ENCODE data around the gene MPV17. TPM values are rescaled to one million over a fixed set of nuclear protein-coding genes. Genes with fewer than 3 reads are reported as not detected.

Gene MPV17
- total and polyA plus RNA-seq, 2 of the 13 experiments (the other 11 are each of a cell fraction or from before 2014, with no cell fraction given): 48.9 to 129 TPM

DNA sequence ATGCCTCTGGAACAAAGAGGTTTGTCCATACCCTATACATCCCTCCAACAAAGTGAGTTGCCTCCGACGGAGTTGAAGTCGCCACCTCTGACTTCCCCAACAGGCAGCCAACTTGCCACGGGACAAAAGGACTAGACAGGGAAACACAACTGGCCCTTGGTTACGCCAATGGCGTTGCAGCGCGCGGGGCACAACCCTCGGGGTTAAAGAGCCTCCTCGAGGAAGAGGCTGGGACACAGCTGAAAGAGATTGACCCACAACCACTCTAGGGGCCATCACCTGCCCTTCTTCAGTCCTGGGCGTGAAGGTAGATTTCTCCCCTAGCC is 33.1 kb upstream of the MPV17 start (continued):
- TF ChIP-seq, protein P1, sequence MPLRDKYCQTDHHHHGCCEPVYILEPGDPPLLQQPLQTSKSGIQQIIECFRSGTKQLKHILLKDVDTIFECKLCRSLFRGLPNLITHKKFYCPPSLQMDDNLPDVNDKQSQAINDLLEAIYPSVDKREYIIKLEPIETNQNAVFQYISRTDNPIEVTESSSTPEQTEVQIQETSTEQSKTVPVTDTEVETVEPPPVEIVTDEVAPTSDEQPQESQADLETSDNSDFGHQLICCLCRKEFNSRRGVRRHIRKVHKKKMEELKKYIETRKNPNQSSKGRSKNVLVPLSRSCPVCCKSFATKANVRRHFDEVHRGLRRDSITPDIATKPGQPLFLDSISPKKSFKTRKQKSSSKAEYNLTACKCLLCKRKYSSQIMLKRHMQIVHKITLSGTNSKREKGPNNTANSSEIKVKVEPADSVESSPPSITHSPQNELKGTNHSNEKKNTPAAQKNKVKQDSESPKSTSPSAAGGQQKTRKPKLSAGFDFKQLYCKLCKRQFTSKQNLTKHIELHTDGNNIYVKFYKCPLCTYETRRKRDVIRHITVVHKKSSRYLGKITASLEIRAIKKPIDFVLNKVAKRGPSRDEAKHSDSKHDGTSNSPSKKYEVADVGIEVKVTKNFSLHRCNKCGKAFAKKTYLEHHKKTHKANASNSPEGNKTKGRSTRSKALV (CRISPR knock-in tag; IDR thresholded peaks at IDR 0.05): 0 out of 2 replicates have a peak, but pooled peaks have one; percentile 16
- TF ChIP-seq HOXA7 (CRISPR knock-in tag; IDR thresholded peaks at IDR 0.05) (no peak), ISL2 (CRISPR knock-in tag; IDR thresholded peaks at IDR 0.05) (peak; percentile 54), AKAP8 (CRISPR knock-in tag; IDR thresholded peaks at IDR 0.05) (0 out of 2 replicates have a peak, but pooled peaks have one; percentile 40), ZBTB7B (CRISPR knock-in tag; IDR thresholded peaks at IDR 0.05) (no peak), ZNF839 (CRISPR knock-in tag; IDR thresholded peaks at IDR 0.05; ENCODE audit: borderline replicate concordance) (no peak), ZNF337 (CRISPR knock-in tag; IDR thresholded peaks at IDR 0.05; ENCODE audit: borderline replicate concordance, low read depth) (no peak), ZSCAN29 (CRISPR knock-in tag; conservative IDR thresholded peaks at IDR 0.05) (no peak)
- TF ChIP-seq, protein P2, sequence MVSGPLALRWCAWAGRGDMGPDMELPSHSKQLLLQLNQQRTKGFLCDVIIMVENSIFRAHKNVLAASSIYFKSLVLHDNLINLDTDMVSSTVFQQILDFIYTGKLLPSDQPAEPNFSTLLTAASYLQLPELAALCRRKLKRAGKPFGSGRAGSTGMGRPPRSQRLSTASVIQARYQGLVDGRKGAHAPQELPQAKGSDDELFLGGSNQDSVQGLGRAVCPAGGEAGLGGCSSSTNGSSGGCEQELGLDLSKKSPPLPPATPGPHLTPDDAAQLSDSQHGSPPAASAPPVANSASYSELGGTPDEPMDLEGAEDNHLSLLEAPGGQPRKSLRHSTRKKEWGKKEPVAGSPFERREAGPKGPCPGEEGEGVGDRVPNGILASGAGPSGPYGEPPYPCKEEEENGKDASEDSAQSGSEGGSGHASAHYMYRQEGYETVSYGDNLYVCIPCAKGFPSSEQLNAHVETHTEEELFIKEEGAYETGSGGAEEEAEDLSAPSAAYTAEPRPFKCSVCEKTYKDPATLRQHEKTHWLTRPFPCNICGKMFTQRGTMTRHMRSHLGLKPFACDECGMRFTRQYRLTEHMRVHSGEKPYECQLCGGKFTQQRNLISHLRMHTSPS (CRISPR knock-in tag; IDR thresholded peaks at IDR 0.05; ENCODE audit: low read depth): no peak
- TF ChIP-seq, protein P3, sequence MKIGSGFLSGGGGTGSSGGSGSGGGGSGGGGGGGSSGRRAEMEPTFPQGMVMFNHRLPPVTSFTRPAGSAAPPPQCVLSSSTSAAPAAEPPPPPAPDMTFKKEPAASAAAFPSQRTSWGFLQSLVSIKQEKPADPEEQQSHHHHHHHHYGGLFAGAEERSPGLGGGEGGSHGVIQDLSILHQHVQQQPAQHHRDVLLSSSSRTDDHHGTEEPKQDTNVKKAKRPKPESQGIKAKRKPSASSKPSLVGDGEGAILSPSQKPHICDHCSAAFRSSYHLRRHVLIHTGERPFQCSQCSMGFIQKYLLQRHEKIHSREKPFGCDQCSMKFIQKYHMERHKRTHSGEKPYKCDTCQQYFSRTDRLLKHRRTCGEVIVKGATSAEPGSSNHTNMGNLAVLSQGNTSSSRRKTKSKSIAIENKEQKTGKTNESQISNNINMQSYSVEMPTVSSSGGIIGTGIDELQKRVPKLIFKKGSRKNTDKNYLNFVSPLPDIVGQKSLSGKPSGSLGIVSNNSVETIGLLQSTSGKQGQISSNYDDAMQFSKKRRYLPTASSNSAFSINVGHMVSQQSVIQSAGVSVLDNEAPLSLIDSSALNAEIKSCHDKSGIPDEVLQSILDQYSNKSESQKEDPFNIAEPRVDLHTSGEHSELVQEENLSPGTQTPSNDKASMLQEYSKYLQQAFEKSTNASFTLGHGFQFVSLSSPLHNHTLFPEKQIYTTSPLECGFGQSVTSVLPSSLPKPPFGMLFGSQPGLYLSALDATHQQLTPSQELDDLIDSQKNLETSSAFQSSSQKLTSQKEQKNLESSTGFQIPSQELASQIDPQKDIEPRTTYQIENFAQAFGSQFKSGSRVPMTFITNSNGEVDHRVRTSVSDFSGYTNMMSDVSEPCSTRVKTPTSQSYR (CRISPR knock-in tag; IDR thresholded peaks at IDR 0.05; ENCODE audit: borderline replicate concordance): no peak
- TF ChIP-seq, protein P4, sequence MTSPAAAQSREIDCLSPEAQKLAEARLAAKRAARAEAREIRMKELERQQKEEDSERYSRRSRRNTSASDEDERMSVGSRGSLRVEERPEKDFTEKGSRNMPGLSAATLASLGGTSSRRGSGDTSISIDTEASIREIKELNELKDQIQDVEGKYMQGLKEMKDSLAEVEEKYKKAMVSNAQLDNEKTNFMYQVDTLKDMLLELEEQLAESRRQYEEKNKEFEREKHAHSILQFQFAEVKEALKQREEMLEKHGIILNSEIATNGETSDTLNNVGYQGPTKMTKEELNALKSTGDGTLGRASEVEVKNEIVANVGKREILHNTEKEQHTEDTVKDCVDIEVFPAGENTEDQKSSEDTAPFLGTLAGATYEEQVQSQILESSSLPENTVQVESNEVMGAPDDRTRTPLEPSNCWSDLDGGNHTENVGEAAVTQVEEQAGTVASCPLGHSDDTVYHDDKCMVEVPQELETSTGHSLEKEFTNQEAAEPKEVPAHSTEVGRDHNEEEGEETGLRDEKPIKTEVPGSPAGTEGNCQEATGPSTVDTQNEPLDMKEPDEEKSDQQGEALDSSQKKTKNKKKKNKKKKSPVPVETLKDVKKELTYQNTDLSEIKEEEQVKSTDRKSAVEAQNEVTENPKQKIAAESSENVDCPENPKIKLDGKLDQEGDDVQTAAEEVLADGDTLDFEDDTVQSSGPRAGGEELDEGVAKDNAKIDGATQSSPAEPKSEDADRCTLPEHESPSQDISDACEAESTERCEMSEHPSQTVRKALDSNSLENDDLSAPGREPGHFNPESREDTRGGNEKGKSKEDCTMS (CRISPR knock-in tag; conservative IDR thresholded peaks at IDR 0.05): no peak

All from HepG2 (cell line).